Fibroblast of skin of right quadriceps (primary cell): ENCODE measurements around the gene MED13L.
"Not testable (repeated sequence)": the region's sequence is repeated elsewhere in the genome, so short reads cannot be mapped to it uniquely, and the experiment has no call there.

Experiments
- DNase-seq: peaks from one replicate; pipeline ENCODE4 v3.0.0-alpha.2; 2013

The MED13L gene

GRCh38 chr12:115998794-115999478 is 278.6 kb downstream of the MED13L start:
- no peak for DNase-seq

GRCh38 chr12:115998119-115998633 is 279.3 kb downstream of the MED13L start:
- peak; percentile 64 for DNase-seq

- no peak for DNase-seq
Observed at GRCh38 chr12:115993737-115994136, 283.8 kb downstream of the MED13L start.

- DNase-seq = no peak
Observed at GRCh38 chr12:115990241-115990640, 287.3 kb downstream of the MED13L start.

GRCh38 chr12:115988625-115989563 is 288.6 kb downstream of the MED13L start:
- no peak for DNase-seq

- no peak for DNase-seq
Observed at GRCh38 chr12:115988212-115988611, 289.3 kb downstream of the MED13L start.

- DNase-seq = no peak
Observed at GRCh38 chr12:115984616-115985015, 292.9 kb downstream of the MED13L start.

- DNase-seq = no peak
Observed at GRCh38 chr12:115983226-115983798, 294.2 kb downstream of the MED13L start.

GRCh38 chr12:115980339-115980738 is 297.2 kb downstream of the MED13L start:
- DNase-seq = no peak

- DNase-seq = no peak
Observed at GRCh38 chr12:115979851-115980250, 297.6 kb downstream of the MED13L start.

GRCh38 chr12:115979351-115979750 is 298.1 kb downstream of the MED13L start:
- peak; percentile 18 for DNase-seq

- not testable (repeated sequence) for DNase-seq
Observed at GRCh38 chr12:115976829-115977228, 300.7 kb downstream of the MED13L start.

GRCh38 chr12:115975411-115975810 is 302.1 kb downstream of the MED13L start:
- no peak for DNase-seq

- no peak for DNase-seq
Observed at GRCh38 chr12:115973968-115974724, 303.3 kb downstream of the MED13L start.

GRCh38 chr12:115973066-115973465 is 304.4 kb downstream of the MED13L start:
- DNase-seq = no peak

- DNase-seq = no peak
Observed at GRCh38 chr12:115972241-115972640, 305.3 kb downstream of the MED13L start.

GRCh38 chr12:115968211-115968610 is 309.3 kb downstream of the MED13L start:
- no peak for DNase-seq

- DNase-seq = no peak
Observed at GRCh38 chr12:115966376-115966775, 311.1 kb downstream of the MED13L start.

- no peak for DNase-seq
Observed at GRCh38 chr12:115964626-115965025, 312.9 kb downstream of the MED13L start.

- no peak for DNase-seq
Observed at GRCh38 chr12:115964214-115964613, 313.3 kb downstream of the MED13L start.

- DNase-seq = no peak
Observed at GRCh38 chr12:115962216-115962615, 315.3 kb downstream of the MED13L start.
